Neural progenitor cell (in vitro differentiated cells): ENCODE results near the gene TRANK1.

Source experiments
- CTCF ChIP-seq: fragments of 200-600 bp; sonication (generic); IDR thresholded peaks from 2 replicates; pipeline ENCODE4 v1.5.1; 2017; ENCODE audit warnings: antibody characterized with exemption, mild to moderate bottlenecking
- EZH2 ChIP-seq: fragments of 200-600 bp; sonication (generic); IDR thresholded peaks from 2 replicates; pipeline ENCODE4 v1.6.1; 2017; ENCODE audit warnings: antibody characterized with exemption, mild to moderate bottlenecking, moderate library complexity
- EZH2phosphoT487 ChIP-seq: fragments of 200-600 bp; sonication (generic); IDR thresholded peaks from 2 replicates; pipeline ENCODE4 v1.6.1; 2017; ENCODE audit warnings: antibody characterized with exemption

GRCh38 chr3:36903119-36903882 is 41.6 kb downstream of the TRANK1 start:
- TF ChIP-seq CTCF: no peak
- TF ChIP-seq EZH2: no peak
- TF ChIP-seq EZH2phosphoT487: no peak
